Ovary (tissue), 3 donors: ENCODE data around the gene PPP2R1B.

ENCODE experiments used
- CTCF ChIP-seq, 3 donors: fragments of 450-650 bp in 2 of 3; fragments of 200-600 bp in 1 of 3; IDR thresholded peaks; one replicate each; pipeline versions ENCODE4 v1.5.1 to v1.8.0; 2016 to 2022; ENCODE audit warnings: antibody characterized with exemption in 3 of 3, mild to moderate bottlenecking in 1 of 3
- POLR2A ChIP-seq: fragments of 450-650 bp; IDR thresholded peaks from one replicate; pipeline ENCODE4 v1.6.1; 2017; ENCODE audit warnings: antibody characterized with exemption, mild to moderate bottlenecking, moderate library complexity
- donor health status: DM: no; HTN: no; CAD: no.

GRCh38 chr11:111808834-111809233, 42.6 kb upstream of the PPP2R1B start:
- TF ChIP-seq CTCF (IDR thresholded peaks at IDR 0.05) (no peak), POLR2A (no peak)
